HepG2 (cell line): ENCODE measurements around the gene ERFL. TPM values are rescaled to one million over a fixed set of nuclear protein-coding genes. Genes with fewer than 3 reads are reported as not detected.

Source experiments
- CSRNP2 ChIP-seq: sonication (generic); formaldehyde crosslinking; conservative IDR thresholded peaks from 2 replicates; pipeline ENCODE4 v1.8.0; 2022; ENCODE audit warnings: low read depth, missing genetic modification reagents
- DPF2 ChIP-seq: sonication (generic); formaldehyde crosslinking; IDR thresholded peaks from 2 replicates; pipeline ENCODE4 v1.4.0; 2020; ENCODE audit warnings: mild to moderate bottlenecking, low read depth, missing genetic modification reagents, borderline replicate concordance
- ETS1 ChIP-seq: sonication (generic); formaldehyde crosslinking; IDR thresholded peaks from 2 replicates; pipeline ENCODE4 v1.4.0; 2020; ENCODE audit warnings: missing genetic modification reagents
- GABPB1 ChIP-seq: IDR thresholded peaks from 2 replicates; pipeline ENCODE4 v1.6.1; 2016; ENCODE audit warnings: mild to moderate bottlenecking, missing genetic modification reagents, moderate library complexity, missing compliant biosample characterization
- HNRNPL ChIP-seq: fragments of 200-400 bp; formaldehyde crosslinking; IDR thresholded peaks from 2 replicates; pipeline ENCODE4 v1.6.1; 2017; ENCODE audit warnings: mild to moderate bottlenecking, low read depth, low read length
- KMT2A ChIP-seq: sonication (generic); formaldehyde crosslinking; IDR thresholded peaks from 2 replicates; pipeline ENCODE4 v1.4.0; 2020; ENCODE audit warnings: missing genetic modification reagents
- MXD3 ChIP-seq: IDR thresholded peaks from 2 replicates; pipeline ENCODE4 v1.6.1; 2016; ENCODE audit warnings: mild to moderate bottlenecking, missing biosample characterization, missing genetic modification reagents
- PAWR ChIP-seq: sonication (generic); formaldehyde crosslinking; IDR thresholded peaks from 2 replicates; pipeline ENCODE4 v1.4.0; 2020; ENCODE audit warnings: missing genetic modification reagents, mild to moderate bottlenecking, borderline replicate concordance
- PRDM4 ChIP-seq: sonication (generic); formaldehyde crosslinking; IDR thresholded peaks from 2 replicates; pipeline ENCODE4 v1.9.0; 2021; ENCODE audit warnings: missing genetic modification reagents, borderline replicate concordance
- REST ChIP-seq, 2 experiments: IDR thresholded peaks; 2 replicates each; pipeline ENCODE4 v1.6.1; 2011 to 2012; ENCODE audit warnings: low read length in 2 of 2, borderline replicate concordance in 1 of 2, low read depth in 1 of 2, mild to moderate bottlenecking in 1 of 2, moderate library complexity in 1 of 2
- RORA ChIP-seq: sonication (generic); formaldehyde crosslinking; IDR thresholded peaks from 2 replicates; pipeline ENCODE4 v1.5.0; 2020; ENCODE audit warnings: mild to moderate bottlenecking, missing genetic modification reagents, moderate library complexity
- THAP8 ChIP-seq: sonication (generic); formaldehyde crosslinking; IDR thresholded peaks from 2 replicates; pipeline ENCODE4 v1.5.1; 2020; ENCODE audit warnings: missing genetic modification reagents, mild to moderate bottlenecking, borderline replicate concordance
- ZNF101 ChIP-seq: sonication (generic); formaldehyde crosslinking; IDR thresholded peaks from 2 replicates; pipeline ENCODE4 v1.4.0; 2020; ENCODE audit warnings: mild to moderate bottlenecking, low read depth, missing genetic modification reagents, borderline replicate concordance
- ZNF205 ChIP-seq: IDR thresholded peaks from 2 replicates; pipeline ENCODE4 v1.6.1; 2018; ENCODE audit warnings: missing biosample characterization, missing genetic modification reagents
- ZNF33A ChIP-seq: sonication (generic); formaldehyde crosslinking; IDR thresholded peaks from 2 replicates; pipeline ENCODE4 v1.5.1; 2020; ENCODE audit warnings: missing genetic modification reagents, mild to moderate bottlenecking, moderate library complexity, borderline replicate concordance
- ZNF589 ChIP-seq: sonication (generic); formaldehyde crosslinking; conservative IDR thresholded peaks from 2 replicates; pipeline ENCODE4 v1.8.0; 2022; ENCODE audit warnings: mild to moderate bottlenecking, moderate library complexity, missing genetic modification reagents
- ZNF605 ChIP-seq: sonication (generic); formaldehyde crosslinking; IDR thresholded peaks from 2 replicates; pipeline ENCODE4 v1.8.0; 2022; ENCODE audit warnings: mild to moderate bottlenecking, missing genetic modification reagents
- polyA plus RNA-seq, 8 experiments: library from polyadenylated mRNA; depleted of rRNA in 3 of 8; stranded (reverse) in 7 of 8; unstranded in 1 of 8; fragments of >200 nt; fragmentation: Illumina TruSeq in 4 of 8; extraction: Trizol in 4 of 8; gene quantifications; 2 replicates each; pipeline versions ENCODE4 v1.2.1 to v1.2.3, GENCODE V29; 2011 to 2016; ENCODE audit warnings: low read depth in 4 of 8, missing spikeins in 1 of 8, mixed read lengths in 1 of 8; ENCODE audit not compliant: insufficient read depth in 1 of 8
- total RNA-seq, 5 experiments: library from RNA; depleted of rRNA; stranded (reverse); fragments of >200 nt; fragmentation: Illumina TruSeq; extraction: Trizol; gene quantifications; 2 replicates each; pipeline ENCODE4 v1.2.3, GENCODE V29; 2016; ENCODE audit warnings: low read depth in 1 of 5

Gene ERFL
- total and polyA plus RNA-seq, 2 of the 13 experiments (the other 11 are each of a cell fraction or from before 2014, with no cell fraction given): not detected

GRCh38 chr19:41883821-41884733 is 44.2 kb downstream of the ERFL start (continued):
- TF ChIP-seq CSRNP2 (no peak), ZNF589 (CRISPR knock-in tag) (0 out of 2 replicates have a peak, but pooled peaks have one; percentile 62), PRDM4 (CRISPR knock-in tag) (no peak), DPF2 (no peak), KMT2A (CRISPR knock-in tag) (peak; percentile 87), PAWR (CRISPR knock-in tag) (no peak), ZNF101 (CRISPR knock-in tag) (0 out of 2 replicates have a peak, but pooled peaks have one; percentile 35), REST (IDR thresholded peaks at IDR 0.05; ENCODE audit: borderline replicate concordance in 1 of 2, low read depth in 1 of 2, low read length in 2 of 2) (no peak), THAP8 (CRISPR knock-in tag) (no peak), ZNF605 (peak; percentile 88), MXD3 (CRISPR knock-in tag) (peak; percentile 67), ZNF205 (CRISPR knock-in tag) (peak; percentile 82; the same call in 1 of the 2 replicates), ETS1 (CRISPR knock-in tag) (0 out of 2 replicates have a peak, but pooled peaks have one; percentile 48), HNRNPL (peak; percentile 56; the same call in 1 of the 2 replicates), ZNF33A (CRISPR knock-in tag) (no peak), RORA (CRISPR knock-in tag) (no peak), GABPB1 (peak; percentile 95)
